HG03520 (cell line): Measurements from ENCODE around the gene ADGRG3.

Source experiments
- ATAC-seq: cut with Tn5 transposase; IDR thresholded peaks from one replicate; pipeline ENCODE4 v1.9.1; 2021; ENCODE audit warnings: mild to moderate bottlenecking, moderate library complexity; ENCODE audit not compliant: unreplicated experiment

ADGRG3 gene

GRCh38 chr16:57645691-57646387 is 22.3 kb upstream of the ADGRG3 start:
- no peak for ATAC-seq

GRCh38 chr16:57646388-57647039 is 21.6 kb upstream of the ADGRG3 start:
- no peak for ATAC-seq

- no peak for ATAC-seq
Measured at GRCh38 chr16:57647136-57647875, 20.8 kb upstream of the ADGRG3 start.

- no peak for ATAC-seq
Measured at GRCh38 chr16:57648125-57648524, 20.0 kb upstream of the ADGRG3 start.

GRCh38 chr16:57648581-57649442 is 19.3 kb upstream of the ADGRG3 start:
- no peak for ATAC-seq

- ATAC-seq = no peak
Measured at GRCh38 chr16:57649443-57649751, 18.7 kb upstream of the ADGRG3 start.

- ATAC-seq = no peak
Measured at GRCh38 chr16:57649846-57650245, 18.3 kb upstream of the ADGRG3 start.

GRCh38 chr16:57651344-57652333 is 16.5 kb upstream of the ADGRG3 start:
- ATAC-seq = no peak

GRCh38 chr16:57652695-57653471 is 15.2 kb upstream of the ADGRG3 start:
- no peak for ATAC-seq

GRCh38 chr16:57653936-57654335 is 14.2 kb upstream of the ADGRG3 start:
- no peak for ATAC-seq

GRCh38 chr16:57656342-57656955 is 11.7 kb upstream of the ADGRG3 start:
- ATAC-seq = no peak

- no peak for ATAC-seq
Measured at GRCh38 chr16:57657228-57657627, 10.9 kb upstream of the ADGRG3 start.

- no peak for ATAC-seq
Measured at GRCh38 chr16:57658130-57658877, 9.8 kb upstream of the ADGRG3 start.

- ATAC-seq = no peak
Measured at GRCh38 chr16:57658878-57659674, 9.0 kb upstream of the ADGRG3 start.

- no peak for ATAC-seq
Measured at GRCh38 chr16:57660715-57661463, 7.2 kb upstream of the ADGRG3 start.

- ATAC-seq = no peak
Measured at GRCh38 chr16:57661510-57661909, 6.6 kb upstream of the ADGRG3 start.
